ENCODE data around the gene PAX7.

Gene PAX7

DNA sequence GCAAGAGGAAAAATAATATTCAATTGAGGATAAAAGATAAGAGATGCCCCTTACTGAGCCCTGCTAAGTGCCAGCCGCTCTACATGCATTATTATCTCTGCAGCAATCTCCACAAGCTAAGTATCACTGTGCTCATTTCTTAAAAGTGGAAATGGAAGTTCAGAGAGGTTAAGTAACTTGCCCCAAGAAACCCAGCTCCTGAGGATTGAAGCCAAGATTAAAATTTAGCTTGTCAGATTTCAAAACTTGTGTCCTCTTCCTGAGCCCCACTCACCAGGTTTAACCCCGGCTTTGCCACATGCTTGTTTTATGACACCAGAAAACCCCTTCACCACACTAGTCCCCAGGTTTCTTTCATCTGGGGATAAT lies 11.2 kb upstream of the PAX7 start:
- no peak for DNase-seq

- no peak for DNase-seq
These were observed 2.1 kb upstream of the PAX7 start for GRCh38 chr1:18628511-18628910.

DNA sequence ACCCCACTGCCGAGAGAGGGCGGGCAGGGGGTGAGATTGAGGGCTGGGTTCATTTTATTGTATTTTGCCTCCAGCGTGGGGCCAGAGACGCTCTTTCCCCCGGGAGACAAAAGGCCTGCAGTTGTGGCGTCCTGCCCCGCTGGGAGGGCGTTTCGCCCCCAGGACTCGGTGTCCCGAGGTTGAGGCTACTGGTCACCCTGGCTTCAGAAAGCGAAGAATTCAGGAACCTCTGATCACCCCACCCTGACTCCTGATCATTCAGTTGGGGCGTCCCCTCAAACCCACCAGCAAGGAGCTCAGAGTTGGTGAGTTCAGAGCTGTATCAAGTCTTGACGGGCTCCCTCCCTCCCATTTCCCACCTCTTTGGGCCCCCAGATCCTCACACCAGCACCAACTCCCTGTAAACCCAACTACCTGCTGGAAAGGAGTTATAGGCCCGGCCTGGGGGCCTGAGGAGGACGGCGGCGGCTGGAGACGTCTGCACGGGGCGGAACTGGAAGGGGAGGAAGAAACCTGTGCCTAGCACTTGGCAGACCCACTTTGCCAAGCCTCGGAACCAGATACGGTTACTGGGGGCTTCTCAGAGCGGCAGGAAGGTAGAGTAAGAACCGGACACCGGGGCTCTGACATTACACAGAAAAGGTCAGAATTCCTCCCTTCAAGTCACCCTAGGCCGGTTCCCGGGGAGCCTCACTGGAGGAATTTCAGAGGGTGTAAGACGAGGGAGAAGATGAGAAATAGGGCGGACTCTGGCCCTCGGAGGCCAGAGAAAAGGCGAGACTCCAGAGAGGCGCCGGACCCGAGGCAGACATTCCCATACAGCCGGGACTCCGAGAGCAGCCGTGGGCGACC lies 761 bp upstream of the PAX7 start:
- no peak for DNase-seq

- no peak for DNase-seq
These were observed 1.0 kb downstream of the PAX7 start for GRCh38 chr1:18631496-18632217.

- DNase-seq, result no peak
These were observed 1.6 kb downstream of the PAX7 start for GRCh38 chr1:18632218-18632588.

DNA sequence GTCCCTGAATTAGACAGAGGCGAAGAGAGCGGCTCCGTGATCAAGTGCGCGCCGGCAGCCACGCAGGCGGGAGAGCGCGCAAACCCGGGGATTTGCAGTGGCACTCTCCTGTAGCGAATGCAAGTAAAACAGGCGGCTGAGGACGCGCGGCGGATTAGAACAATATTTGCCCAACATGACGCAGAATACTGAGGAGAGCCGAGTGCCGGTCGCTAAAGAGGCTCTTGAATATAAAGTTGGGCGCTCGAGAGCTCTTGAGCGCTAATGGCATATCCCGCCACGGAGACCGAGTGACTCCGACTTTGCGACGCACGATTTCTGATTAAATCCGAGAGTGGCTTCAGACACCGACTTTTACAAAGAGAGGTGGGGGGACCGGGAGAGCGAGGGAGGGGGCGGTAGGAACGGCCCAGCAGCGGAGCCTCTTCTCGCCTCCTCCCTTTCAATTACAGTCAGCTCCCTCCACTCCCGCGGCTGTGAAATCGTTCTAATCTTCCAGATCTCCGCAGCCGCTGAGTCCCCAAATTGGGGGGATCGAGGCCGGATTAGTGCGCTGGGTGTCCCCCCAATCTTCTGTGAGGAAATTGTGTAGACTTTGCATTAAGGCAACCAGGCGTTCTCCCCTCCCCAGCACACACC lies 2.3 kb downstream of the PAX7 start:
- DNase-seq, result peak; percentile 76 to 84

GRCh38 chr1:18633422-18634155 lies 2.9 kb downstream of the PAX7 start:
- DNase-seq, result peak in 1 of 2 experiments; percentile 34

DNA sequence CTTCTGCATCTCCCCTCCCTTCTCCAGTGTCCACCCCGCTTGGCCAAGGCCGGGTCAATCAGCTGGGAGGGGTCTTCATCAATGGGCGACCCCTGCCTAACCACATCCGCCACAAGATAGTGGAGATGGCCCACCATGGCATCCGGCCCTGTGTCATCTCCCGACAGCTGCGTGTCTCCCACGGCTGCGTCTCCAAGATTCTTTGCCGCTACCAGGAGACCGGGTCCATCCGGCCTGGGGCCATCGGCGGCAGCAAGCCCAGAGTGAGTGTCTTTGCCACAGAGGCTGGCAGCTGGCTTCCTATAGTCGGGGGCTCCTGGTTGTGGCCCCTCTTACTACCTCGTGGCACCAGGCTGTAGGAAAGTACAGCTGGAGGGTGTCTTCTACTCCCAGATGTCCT lies 3.6 kb downstream of the PAX7 start:
- DNase-seq, result no peak

GRCh38 chr1:18635070-18635577 lies 4.5 kb downstream of the PAX7 start:
- no peak for DNase-seq

DNA sequence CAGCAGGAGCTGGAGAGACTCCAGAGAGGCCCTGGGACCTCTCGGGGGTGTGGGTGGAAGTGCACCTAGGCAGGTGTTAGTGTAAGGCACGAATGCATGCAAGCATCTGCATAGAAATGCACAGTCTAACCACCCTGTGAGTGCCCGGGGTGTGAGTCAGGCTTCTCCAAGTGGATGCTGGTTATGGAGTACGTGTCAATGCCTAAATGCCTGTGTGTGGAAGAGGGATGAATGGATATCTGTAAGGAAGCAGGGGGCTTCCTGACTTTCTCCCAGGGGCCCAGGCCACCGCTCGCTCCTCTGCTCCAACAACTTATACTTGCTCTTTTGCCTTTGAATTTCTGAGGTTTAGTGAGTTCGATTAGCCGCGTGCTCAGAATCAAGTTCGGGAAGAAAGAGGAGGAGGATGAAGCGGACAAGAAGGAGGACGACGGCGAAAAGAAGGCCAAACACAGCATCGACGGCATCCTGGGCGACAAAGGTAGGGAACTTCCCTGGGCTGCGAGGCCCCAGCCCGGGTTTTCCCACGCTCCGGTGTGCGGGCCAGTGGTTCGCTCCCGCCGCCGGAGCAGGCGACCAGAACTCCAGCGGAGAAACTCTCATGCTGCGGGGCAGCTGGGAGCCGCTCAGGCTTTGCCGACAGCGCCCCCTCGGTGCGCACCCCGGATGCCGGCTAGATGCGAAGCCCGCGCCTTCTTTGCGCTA lies 5.4 kb downstream of the PAX7 start:
- DNase-seq, result peak in 1 of 2 experiments; percentile 31

DNA sequence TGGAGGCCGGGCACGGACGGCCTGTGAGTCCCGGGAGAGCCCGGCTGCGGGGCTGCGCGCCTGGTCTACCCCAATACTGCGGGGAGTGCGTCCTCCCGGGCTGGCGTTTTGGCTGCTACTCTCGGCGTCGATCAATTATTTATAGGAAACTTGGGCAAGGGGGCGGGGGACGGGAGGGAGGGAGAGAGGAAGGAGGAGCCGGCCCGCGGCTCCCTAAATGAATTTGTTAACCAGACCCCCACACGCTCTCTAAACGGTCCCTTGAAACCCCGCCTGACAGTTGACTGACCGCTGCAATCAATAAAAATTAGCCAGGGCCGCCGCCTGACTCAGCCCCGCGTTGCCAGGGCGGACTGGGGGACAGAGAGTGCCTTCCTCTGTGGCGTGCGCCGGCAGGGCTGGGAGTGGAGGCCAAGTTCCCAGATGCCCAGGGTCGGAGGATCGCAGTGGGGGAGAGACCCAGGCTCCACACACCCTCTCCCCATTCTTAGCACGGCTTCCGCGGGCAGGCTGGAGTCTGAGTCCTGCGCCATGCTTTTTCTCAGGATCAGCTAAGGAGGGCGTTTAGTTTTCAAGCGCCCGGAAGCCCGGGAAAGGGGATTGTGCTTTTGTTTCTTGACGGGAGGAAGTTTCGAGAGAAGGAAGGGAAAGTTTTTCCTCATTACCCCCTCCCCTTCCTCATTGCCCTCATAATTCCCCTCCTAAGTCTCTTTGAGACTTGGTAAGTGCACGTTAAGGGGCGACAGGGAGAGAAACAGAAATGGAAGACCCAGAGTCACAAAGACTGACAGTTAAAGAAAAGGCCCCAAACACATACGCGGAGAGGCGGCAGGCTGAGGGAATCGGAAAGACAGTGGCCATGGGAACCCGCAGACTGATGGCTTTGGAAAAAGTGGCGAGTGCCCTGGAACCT lies 6.2 kb downstream of the PAX7 start:
- DNase-seq, result no peak

GRCh38 chr1:18637511-18637960 lies 6.9 kb downstream of the PAX7 start:
- DNase-seq, result no peak

DNA sequence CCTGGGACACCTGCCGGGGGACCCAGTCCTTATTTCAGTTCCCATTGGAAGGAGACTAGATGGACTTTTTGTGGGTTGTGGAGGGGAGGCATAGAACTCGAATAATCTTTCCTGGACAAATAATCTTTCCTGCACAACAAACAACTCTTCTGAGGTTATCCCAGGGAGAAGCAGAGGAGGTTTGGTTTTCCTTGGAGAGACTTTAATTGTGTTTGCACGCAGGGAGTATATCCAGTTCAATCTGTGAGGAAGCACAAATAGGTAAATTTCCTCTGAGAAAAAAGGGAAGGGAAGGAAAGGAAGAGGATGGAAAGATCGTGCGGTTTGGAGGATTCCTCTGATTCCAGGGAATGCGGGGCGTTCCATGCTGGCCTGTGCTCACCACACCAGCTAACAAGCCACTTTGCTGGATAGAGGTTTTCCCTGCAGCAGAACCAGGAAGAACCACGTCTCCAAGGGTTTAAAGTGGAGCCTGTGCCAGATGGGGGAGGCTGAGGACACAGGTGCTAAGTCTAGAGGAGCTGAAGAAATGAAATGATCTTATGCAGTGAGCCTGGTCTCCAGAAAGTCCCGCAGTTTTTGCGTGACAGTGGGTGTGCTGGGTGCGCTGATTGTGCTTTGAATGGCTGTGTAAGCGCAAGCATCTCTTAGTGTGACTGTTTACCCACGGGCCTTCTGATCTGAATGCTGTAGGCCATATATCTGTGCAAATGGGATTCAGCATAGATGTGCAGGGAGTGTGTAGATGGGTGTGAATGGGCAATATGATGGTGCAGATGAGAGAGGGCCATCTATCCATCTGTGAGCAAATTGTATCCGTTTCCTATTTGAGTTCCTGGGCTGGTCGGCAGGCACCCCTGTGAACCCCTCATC lies 7.6 kb downstream of the PAX7 start:
- peak in 1 of 2 experiments; percentile 32 for DNase-seq

DNA sequence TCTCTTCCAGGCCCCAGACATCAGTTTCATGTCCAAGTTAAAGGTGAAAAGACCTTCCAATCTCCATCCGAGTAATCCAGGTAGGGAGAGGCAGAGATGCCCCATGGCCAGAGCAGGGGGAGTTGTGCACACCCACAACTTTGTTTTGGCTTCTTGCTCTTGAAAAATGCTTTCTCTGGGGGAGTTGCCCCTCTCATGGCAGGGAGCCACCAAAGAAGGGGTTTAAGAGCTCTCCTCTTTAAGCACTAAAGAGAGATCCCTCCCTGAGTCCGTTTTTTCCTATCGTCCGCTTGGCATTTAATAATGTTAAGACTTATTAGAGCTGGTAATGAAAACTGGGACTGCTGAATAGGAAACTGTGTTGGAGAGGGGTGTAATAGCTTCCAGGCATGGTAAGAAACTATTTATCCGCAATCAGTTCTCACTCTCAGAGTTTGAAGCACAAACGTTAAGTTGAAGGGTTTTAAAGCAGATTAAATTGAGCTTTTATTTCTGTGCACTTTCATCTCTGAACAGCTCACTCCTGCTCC lies 8.3 kb downstream of the PAX7 start:
- DNase-seq, result no peak

DNA sequence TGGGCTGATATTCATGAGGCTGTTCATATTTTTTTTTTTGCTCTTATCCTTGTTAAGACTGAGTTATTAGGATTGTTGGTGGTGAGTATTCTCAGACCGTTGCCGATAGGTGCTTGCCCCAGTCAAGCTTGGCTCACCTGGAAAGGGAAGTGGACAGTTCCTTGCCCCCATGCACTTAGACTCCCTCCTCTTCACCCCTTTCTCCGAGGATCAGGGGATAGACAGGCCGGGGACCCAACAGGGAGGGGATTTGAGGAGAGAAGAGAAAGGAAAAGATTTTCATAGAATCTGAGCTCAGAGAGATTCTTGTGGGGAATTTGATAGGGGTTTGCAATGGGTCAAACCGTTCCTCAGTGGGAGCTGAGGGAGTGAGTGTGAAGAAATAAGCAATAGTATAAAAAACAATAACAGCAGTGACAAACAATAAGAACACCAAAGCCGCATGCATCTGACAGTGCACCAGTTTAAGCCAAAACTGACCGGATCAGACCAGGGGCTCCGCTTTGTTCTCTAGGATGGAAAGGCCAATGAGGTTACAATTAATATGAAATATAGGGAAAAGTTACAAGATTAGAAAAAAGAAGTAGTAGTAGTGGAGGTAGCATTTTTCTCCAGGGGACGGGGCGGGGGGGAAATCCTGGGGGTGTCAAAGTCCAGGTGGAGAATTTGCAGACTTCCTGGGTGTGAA lies 8.9 kb downstream of the PAX7 start:
- no peak for DNase-seq

DNA sequence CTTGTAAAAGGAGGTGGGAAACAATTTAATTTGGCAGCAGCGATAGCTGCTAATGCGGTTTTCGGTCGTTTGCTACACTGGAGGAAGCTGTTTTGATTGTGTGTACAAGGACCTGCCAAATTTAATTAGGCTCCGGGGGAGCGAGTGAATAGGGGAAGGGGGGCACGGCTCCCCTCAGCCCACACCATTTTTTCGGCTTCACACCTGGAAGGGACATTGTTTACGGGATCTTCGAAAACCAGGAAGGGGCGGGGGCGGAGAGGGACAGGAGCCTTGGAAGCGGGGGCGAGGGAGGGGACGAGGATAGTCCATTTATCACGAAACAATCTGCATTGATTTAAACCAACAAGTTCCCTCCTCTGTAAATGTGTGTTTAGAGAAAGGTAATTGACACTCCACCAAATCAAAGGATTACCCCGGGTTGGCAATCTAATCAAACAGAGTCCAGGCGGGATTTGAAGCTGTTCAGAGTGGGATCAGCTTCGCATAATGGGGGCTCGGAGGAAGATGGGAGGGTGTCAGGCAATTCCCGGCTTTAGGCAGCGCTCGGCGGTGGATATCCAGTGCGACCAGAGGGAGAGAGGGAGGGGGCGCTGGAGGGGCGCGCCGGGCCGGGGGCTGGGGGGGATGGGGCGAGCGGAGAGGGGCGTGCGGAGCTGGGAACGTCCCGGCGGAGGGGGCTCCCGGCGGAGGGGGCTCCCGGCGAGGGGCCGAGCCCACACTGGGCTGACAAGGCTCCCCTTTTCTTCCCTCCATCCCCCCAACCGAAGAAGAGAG lies 9.8 kb downstream of the PAX7 start:
- DNase-seq, result peak in 1 of 2 experiments; percentile 23

- DNase-seq, result no peak
These were observed 10.6 kb downstream of the PAX7 start for GRCh38 chr1:18641005-18641941.

Data from NCI-H524 (cell line).